Measurements from ENCODE around the gene NR6A1.

Gene NR6A1

GRCh38 chr9:124658165-124659017 is 112.7 kb downstream of the NR6A1 start:
- peak; percentile 86 for DNase-seq (ENCODE audit: low spot score)

GRCh38 chr9:124657516-124657915 is 113.6 kb downstream of the NR6A1 start:
- no peak for DNase-seq (ENCODE audit: low spot score)

- no peak for DNase-seq (ENCODE audit: low spot score)
Measured at GRCh38 chr9:124654431-124654830, 116.7 kb downstream of the NR6A1 start.

- DNase-seq (ENCODE audit: low spot score): peak; percentile 28
Measured at GRCh38 chr9:124652615-124653393, 118.3 kb downstream of the NR6A1 start.

- DNase-seq (ENCODE audit: low spot score): no peak
Measured at GRCh38 chr9:124652203-124652602, 118.9 kb downstream of the NR6A1 start.

- no peak for DNase-seq (ENCODE audit: low spot score)
Measured at GRCh38 chr9:124645274-124645673, 125.8 kb downstream of the NR6A1 start.

GRCh38 chr9:124639637-124640036 is 131.5 kb downstream of the NR6A1 start:
- DNase-seq (ENCODE audit: low spot score): no peak

- DNase-seq (ENCODE audit: low spot score): no peak
Measured at GRCh38 chr9:124635285-124635684, 135.8 kb downstream of the NR6A1 start.

GRCh38 chr9:124632077-124632621 is 139.0 kb downstream of the NR6A1 start:
- no peak for DNase-seq (ENCODE audit: low spot score)

GRCh38 chr9:124631326-124631725 is 139.8 kb downstream of the NR6A1 start:
- peak; percentile 25 for DNase-seq (ENCODE audit: low spot score)

GRCh38 chr9:124629600-124629999 is 141.5 kb downstream of the NR6A1 start:
- no peak for DNase-seq (ENCODE audit: low spot score)

GRCh38 chr9:124628741-124629140 is 142.4 kb downstream of the NR6A1 start:
- no peak for DNase-seq (ENCODE audit: low spot score)

GRCh38 chr9:124626276-124626675 is 144.8 kb downstream of the NR6A1 start:
- DNase-seq (ENCODE audit: low spot score): no peak

- DNase-seq (ENCODE audit: low spot score): no peak
Measured at GRCh38 chr9:124625087-124625486, 146.0 kb downstream of the NR6A1 start.

GRCh38 chr9:124624735-124624992 is 146.4 kb downstream of the NR6A1 start:
- no peak for DNase-seq (ENCODE audit: low spot score)

GRCh38 chr9:124623966-124624734 is 147.0 kb downstream of the NR6A1 start:
- no peak for DNase-seq (ENCODE audit: low spot score)

- DNase-seq (ENCODE audit: low spot score): no peak
Measured at GRCh38 chr9:124622882-124623281, 148.2 kb downstream of the NR6A1 start.

GRCh38 chr9:124621371-124622328 is 149.5 kb downstream of the NR6A1 start:
- no peak for DNase-seq (ENCODE audit: low spot score)

GRCh38 chr9:124618476-124618875 is 152.6 kb downstream of the NR6A1 start:
- DNase-seq (ENCODE audit: low spot score): no peak

- DNase-seq (ENCODE audit: low spot score): peak; percentile 81
Measured at GRCh38 chr9:124617477-124618141, 153.5 kb downstream of the NR6A1 start.

- no peak for DNase-seq (ENCODE audit: low spot score)
Measured at GRCh38 chr9:124616961-124617360, 154.2 kb downstream of the NR6A1 start.
